ENCODE data around the gene GRK5. TPM values are rescaled to one million over a fixed set of nuclear protein-coding genes. Genes with fewer than 3 reads are reported as not detected.

Gene GRK5
- total RNA-seq, 1 experiment from 2014 or later, result 4.5 TPM

GRCh38 chr10:119209035-119209735, 1.8 kb downstream of the GRK5 start:
- Histone ChIP-seq H3K4me3 (ENCODE audit: low read length) (peak overlapping the region; percentile 78), H3K4me1 (ENCODE audit: insufficient read depth, low read length) (peaks cover 33% of the 10 kb centered on the region), H3K4me2 (ENCODE audit: low read length) (peak overlapping the region; percentile 91), H3K9ac (ENCODE audit: low read length) (peak overlapping the region; percentile 32; the same call in 1 of the 2 replicates), H4K20me1 (ENCODE audit: low read length) (no peaks in the 10 kb centered on the region), H2AFZ (ENCODE audit: low read length) (peak overlapping the region; percentile 80), H3K36me3 (ENCODE audit: low read depth, low read length) (no peaks in the 10 kb centered on the region), H3F3A (ENCODE audit: low read length, unreplicated experiment) (no peaks in the 10 kb centered on the region), H3K9me3 (ENCODE audit: low read length) (no peaks in the 10 kb centered on the region), H3K27ac (ENCODE audit: low read length) (no peak overlapping the region; the same call in 1 of the 2 replicates), H3K9me2 (replicated peaks; ENCODE audit: low read length) (no peaks in the 10 kb centered on the region), H3K27me3 (ENCODE audit: low read length) (no peaks in the 10 kb centered on the region), H3K79me2 (ENCODE audit: low read length) (peaks cover 23% of the 10 kb centered on the region)
- ChIA-PET POLR2A (ENCODE audit: unreplicated experiment) (interaction anchor here (0.5 to 0.6 kb wide), 2 partner anchors 105 to 516 kb away, joined by 6 to 13 read pairs; partner anchors contain the start of genes DENND10 and INPP5F), CTCF (interaction anchor here (0.6 to 1.3 kb wide), 5 partner anchors 10 to 250 kb away, joined by 3 to 11 read pairs (median 3); partner anchors contain the start of gene DENND10)
- TF ChIP-seq EZH2 (IDR thresholded peaks at IDR 0.05; ENCODE audit: low read length, unreplicated experiment), result no peak
- TF ChIP-seq EZH2phosphoT487 (IDR thresholded peaks at IDR 0.05; ENCODE audit: borderline replicate concordance, low read length), result no peak
- peak; percentile 72 for TF ChIP-seq CTCF (conservative IDR thresholded peaks at IDR 0.05; ENCODE audit: low read depth, low read length)
- DNase-seq, result peak; percentile 52
- intact Hi-C loops (cut with micrococcal nuclease), result loop anchor here (1.0 to 5.0 kb wide), 3 partner anchors 44 to 283 kb away; no protein-coding TSS in a partner anchor
- no TSS peak for BruUV-seq (replicated peaks)
- no peak for ATAC-seq

- H3K79me2 ChIP-seq (ENCODE audit: low read length), result peaks cover 23% of the 10 kb centered on the region
- H3K9me3 ChIP-seq (ENCODE audit: low read length), result no peaks in the 10 kb centered on the region
- CTCF ChIA-PET, result interaction anchor here (0.6 to 1.3 kb wide), 7 partner anchors 37 to 250 kb away, joined by 3 to 11 read pairs (median 3); partner anchors contain the start of gene DENND10
- H3K4me2 ChIP-seq (ENCODE audit: low read length), result peak overlapping the region; percentile 91
- TF ChIP-seq EZH2phosphoT487 (IDR thresholded peaks at IDR 0.05; ENCODE audit: borderline replicate concordance, low read length) (no peak), EZH2 (IDR thresholded peaks at IDR 0.05; ENCODE audit: low read length, unreplicated experiment) (no peak), CTCF (conservative IDR thresholded peaks at IDR 0.05; ENCODE audit: low read depth, low read length) (no peak)
- H3K27me3 ChIP-seq (ENCODE audit: low read length), result no peaks in the 10 kb centered on the region
- H3K27ac ChIP-seq (ENCODE audit: low read length), result no peak overlapping the region
- intact Hi-C loops (cut with micrococcal nuclease), result loop anchor here (1.0 to 5.0 kb wide), 3 partner anchors 43 to 282 kb away; no protein-coding TSS in a partner anchor
- H3K9ac ChIP-seq (ENCODE audit: low read length), result peak overlapping the region; percentile 14; the same call in 1 of the 2 replicates
- no peaks in the 10 kb centered on the region for H3K9me2 ChIP-seq (replicated peaks; ENCODE audit: low read length)
- DNase-seq (no peak), ATAC-seq (no peak)
- H3K4me1 ChIP-seq (ENCODE audit: insufficient read depth, low read length), result peaks cover 33% of the 10 kb centered on the region
- POLR2A ChIA-PET (ENCODE audit: unreplicated experiment), result interaction anchor here (0.5 kb wide), 1 partner anchor 516 kb away, joined by 13 read pairs; the partner anchor contains the start of gene INPP5F
- H3F3A ChIP-seq (ENCODE audit: low read length, unreplicated experiment), result no peaks in the 10 kb centered on the region
- peak overlapping the region; percentile 78 for H3K4me3 ChIP-seq (ENCODE audit: low read length)
- no peaks in the 10 kb centered on the region for H3K36me3 ChIP-seq (ENCODE audit: low read depth, low read length)
- H2AFZ ChIP-seq (ENCODE audit: low read length), result peak overlapping the region; percentile 80
- no peaks in the 10 kb centered on the region for H4K20me1 ChIP-seq (ENCODE audit: low read length)
- BruUV-seq (replicated peaks), result no TSS peak
These were observed 2.5 kb downstream of the GRK5 start for GRCh38 chr10:119209736-119210355.
